Kidney (tissue), 14 donors: Measurements from ENCODE around the gene SSBP4. TPM values are rescaled to one million over a fixed set of nuclear protein-coding genes. Genes with fewer than 3 reads are reported as not detected.

Source experiments
- DNase-seq, 5 donors: peaks; one replicate each; pipeline ENCODE4 v3.0.0-alpha.2; 2013 to 2020
- FAIRE-seq: peaks from 2 replicates; lab custom pipeline; 2012; peaks lifted over from hg19 to GRCh38; lab: Jason Lieb, UNC
- H3K27ac ChIP-seq, 2 donors: one replicate each; pipeline ENCODE4 v1.7.0; 2013; ENCODE audit warnings: low read depth in 2 of 2, low read length in 2 of 2, inconsistent platforms in 1 of 2
- H3K27me3 ChIP-seq: one replicate; pipeline ENCODE4 v1.7.1; 2013; ENCODE audit warnings: low read length, inconsistent platforms; ENCODE audit not compliant: control insufficient read depth, insufficient read depth
- H3K36me3 ChIP-seq, 3 donors: one replicate each; pipeline versions ENCODE4 v1.7.0 to v1.7.1; 2013; ENCODE audit warnings: low read length in 3 of 3, control low read depth in 1 of 3, inconsistent platforms in 1 of 3; ENCODE audit not compliant: insufficient read depth in 3 of 3, control insufficient read depth in 2 of 3
- H3K4me1 ChIP-seq, 3 donors: one replicate each; pipeline versions ENCODE4 v1.7.0 to v1.7.1; 2013; ENCODE audit warnings: low read length in 3 of 3, inconsistent platforms in 1 of 3, low read depth in 1 of 3; ENCODE audit not compliant: control insufficient read depth in 2 of 3, insufficient read depth in 2 of 3
- H3K4me3 ChIP-seq, 3 donors: one replicate each; pipeline versions ENCODE4 v1.7.0 to v1.8.1; 2013; ENCODE audit warnings: low read length in 3 of 3, control low read depth in 1 of 3, inconsistent platforms in 1 of 3
- H3K9ac ChIP-seq, 3 donors: one replicate each; pipeline versions ENCODE4 v1.7.0 to v1.7.1; 2013; ENCODE audit warnings: low read length in 3 of 3, control low read depth in 1 of 3, inconsistent platforms in 1 of 3
- H3K9me3 ChIP-seq, 3 donors: one replicate each; pipeline versions ENCODE4 v1.7.0 to v1.7.1; 2013; ENCODE audit warnings: low read length in 3 of 3, control low read depth in 1 of 3, inconsistent platforms in 1 of 3; ENCODE audit not compliant: control insufficient read depth in 2 of 3, insufficient read depth in 1 of 3
- intact Hi-C: fragments of 100-400 bp; cut with DNase I; formaldehyde crosslinking; loops from one replicate; pipeline ENCODE4 v1.11.1; 2022
- polyA plus RNA-seq: library from polyadenylated mRNA; stranded (reverse); fragments of 350-450 nt; fragmentation: Illumina TruSeq; extraction: RNeasy Lipid Tissue Mini Kit (QIAGEN cat#74804); gene quantifications from one replicate; pipeline ENCODE4 v1.2.3, GENCODE V29; 2014; ENCODE audit warnings: low read depth, low replicate concordance; ENCODE audit not compliant: insufficient read depth
- total RNA-seq: library from RNA; stranded (reverse); fragmentation: NEBNext Ultra II Directional; extraction: Animal tissue kit (Norgen Biotek cat#: 25700); gene quantifications from one replicate; pipeline ENCODE4 v1.2.1, GENCODE V29; 2021
- TF ChIP-seq, protein P1 (sequence below): IDR thresholded peaks from 3 replicates; pipeline ENCODE4 v1.5.1; 2012; ENCODE audit warnings: mild to moderate bottlenecking, moderate library complexity, borderline replicate concordance; ENCODE audit not compliant: insufficient read depth; ENCODE audit errors: extremely low read depth
- donor health status: control.
- donor health status: control.
- donor health status: control.
- donor health status: control.
- donor health status: control.
- donor health status: DM: yes; HTN: yes; CAD: no.
- donor health status: Normal renal cell carcinoma (clear cell type).

SSBP4 gene
- total and polyA plus RNA-seq, 2 donors from 2014 or later, result 64.9 to 74.9 TPM

DNA sequence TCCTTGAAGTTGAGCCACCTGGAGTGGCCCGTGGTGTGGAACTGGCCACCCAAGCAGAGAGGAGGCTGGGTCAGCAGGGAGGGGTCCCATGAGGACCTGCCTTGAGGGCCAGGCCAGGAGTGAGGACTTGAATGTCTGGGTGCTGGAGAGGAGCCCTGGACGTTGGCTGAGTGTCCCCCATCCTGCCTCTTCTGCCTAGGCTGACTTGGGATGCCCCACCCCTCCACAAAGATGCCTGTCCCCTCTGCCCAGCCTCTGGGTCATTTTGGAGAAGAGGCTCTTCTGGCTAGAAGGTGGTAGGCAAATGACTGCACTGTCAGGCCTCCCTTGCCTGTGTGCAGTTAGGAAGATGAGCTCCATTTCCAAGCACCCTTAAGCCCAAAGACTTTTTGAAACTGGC is 1.7 kb downstream of the SSBP4 start:
- Histone ChIP-seq H3K9me3 (no peaks in the 10 kb centered on the region), H3K4me1 (peaks cover 0 to 32% (median 11%) of the 10 kb centered on the region in 3 donors), H3K27ac (no peak overlapping the region), H3K9ac (no peak overlapping the region), H3K27me3 (no peaks in the 10 kb centered on the region), H3K4me3 (no peak overlapping the region), H3K36me3 (no peaks in the 10 kb centered on the region)
- FAIRE-seq (no peak), DNase-seq (peak in 2 of 5 donors; percentile 59 to 81)
- intact Hi-C loops, result no loop called here
- TF ChIP-seq, protein P1, sequence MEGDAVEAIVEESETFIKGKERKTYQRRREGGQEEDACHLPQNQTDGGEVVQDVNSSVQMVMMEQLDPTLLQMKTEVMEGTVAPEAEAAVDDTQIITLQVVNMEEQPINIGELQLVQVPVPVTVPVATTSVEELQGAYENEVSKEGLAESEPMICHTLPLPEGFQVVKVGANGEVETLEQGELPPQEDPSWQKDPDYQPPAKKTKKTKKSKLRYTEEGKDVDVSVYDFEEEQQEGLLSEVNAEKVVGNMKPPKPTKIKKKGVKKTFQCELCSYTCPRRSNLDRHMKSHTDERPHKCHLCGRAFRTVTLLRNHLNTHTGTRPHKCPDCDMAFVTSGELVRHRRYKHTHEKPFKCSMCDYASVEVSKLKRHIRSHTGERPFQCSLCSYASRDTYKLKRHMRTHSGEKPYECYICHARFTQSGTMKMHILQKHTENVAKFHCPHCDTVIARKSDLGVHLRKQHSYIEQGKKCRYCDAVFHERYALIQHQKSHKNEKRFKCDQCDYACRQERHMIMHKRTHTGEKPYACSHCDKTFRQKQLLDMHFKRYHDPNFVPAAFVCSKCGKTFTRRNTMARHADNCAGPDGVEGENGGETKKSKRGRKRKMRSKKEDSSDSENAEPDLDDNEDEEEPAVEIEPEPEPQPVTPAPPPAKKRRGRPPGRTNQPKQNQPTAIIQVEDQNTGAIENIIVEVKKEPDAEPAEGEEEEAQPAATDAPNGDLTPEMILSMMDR, result no peak

DNA sequence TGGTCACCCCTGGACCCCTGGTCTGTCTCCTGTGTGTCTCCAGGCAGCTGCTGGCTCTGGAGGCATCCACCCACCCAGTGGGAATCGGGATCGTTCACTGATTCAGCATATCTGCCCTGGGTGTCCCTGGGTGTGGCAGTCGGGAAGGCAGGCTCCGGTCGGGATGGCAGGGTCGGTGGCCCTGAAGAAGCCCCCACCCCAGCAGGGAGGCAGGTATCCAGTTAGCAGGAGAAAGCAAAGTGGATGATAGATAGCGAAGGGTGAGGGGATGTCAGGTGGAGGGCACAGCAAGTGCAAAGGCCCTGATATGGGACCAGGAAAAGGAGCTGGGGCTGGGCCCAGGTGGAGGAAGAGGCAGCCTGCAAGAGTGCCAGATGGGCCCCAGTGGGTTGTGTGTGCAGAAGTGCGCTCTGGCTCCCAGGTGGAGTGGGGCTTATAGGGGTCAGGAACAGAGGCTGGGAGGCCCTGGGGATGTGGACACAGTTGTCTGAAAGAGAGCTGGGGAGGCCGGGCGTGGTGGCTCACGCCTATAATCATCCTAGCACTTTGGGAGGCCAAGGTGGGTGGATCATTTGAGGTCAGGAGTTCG is 2.3 kb downstream of the SSBP4 start:
- TF ChIP-seq, protein P1, result no peak
- Histone ChIP-seq H3K4me3 (no peak overlapping the region), H3K27me3 (no peaks in the 10 kb centered on the region), H3K36me3 (no peaks in the 10 kb centered on the region), H3K4me1 (peaks cover 0 to 29% (median 11%) of the 10 kb centered on the region in 3 donors), H3K27ac (no peak overlapping the region), H3K9me3 (no peaks in the 10 kb centered on the region), H3K9ac (no peak overlapping the region)
- DNase-seq (peak in 2 of 5 donors; percentile 57 to 75), FAIRE-seq (no peak)
- intact Hi-C loops, result no loop called here

DNA sequence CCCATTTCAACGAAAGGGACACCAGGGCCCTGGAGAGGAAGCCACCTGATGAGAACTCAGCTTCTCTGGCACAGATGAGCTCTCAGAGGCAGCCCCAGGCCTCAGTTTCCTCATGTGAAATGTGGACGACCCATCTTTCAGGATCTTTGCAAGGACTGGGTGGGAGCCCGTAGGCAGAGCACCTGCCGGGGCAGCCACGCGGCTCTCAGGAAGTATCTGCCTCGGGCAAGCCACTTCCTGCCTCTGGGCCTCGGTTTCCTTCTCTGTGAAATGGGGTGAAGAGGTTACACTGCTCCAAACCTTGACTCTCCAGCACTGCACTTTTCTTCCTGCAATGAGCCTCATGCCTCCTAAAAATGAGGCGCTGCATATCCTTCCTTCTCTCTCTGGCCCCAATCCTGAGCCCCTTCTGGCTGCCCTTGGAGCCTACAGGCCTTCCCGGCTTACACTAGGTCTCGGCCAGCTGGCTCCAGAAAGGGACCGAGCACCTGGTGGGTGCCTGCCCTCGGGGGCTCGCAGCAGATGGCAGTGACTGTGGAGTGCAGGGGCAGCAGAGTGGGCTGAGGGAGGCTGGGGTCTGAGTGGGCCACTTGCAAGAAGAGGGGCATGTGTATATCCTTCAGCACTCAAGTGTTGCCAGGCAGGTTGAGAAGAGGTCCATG is 3.5 kb downstream of the SSBP4 start:
- intact Hi-C loops, result no loop called here
- H3K4me3 ChIP-seq, result no peak overlapping the region
- no peak overlapping the region for H3K27ac ChIP-seq
- no peaks in the 10 kb centered on the region for H3K27me3 ChIP-seq
- TF ChIP-seq, protein P1, result no peak
- FAIRE-seq (no peak), DNase-seq (peak in 1 of 5 donors; percentile 75)
- peaks cover 0 to 26% (median 11%) of the 10 kb centered on the region in 3 donors for H3K4me1 ChIP-seq
- H3K9me3 ChIP-seq, result no peaks in the 10 kb centered on the region
- H3K36me3 ChIP-seq, result no peaks in the 10 kb centered on the region
- no peak overlapping the region for H3K9ac ChIP-seq
